Parathyroid adenoma (tissue), 2 donors: ENCODE measurements around the gene SOX8.

ENCODE experiments used
- H2AFZ ChIP-seq: fragments of 300-600 bp; sonication (generic); one replicate; pipeline ENCODE4 v1.7.0; 2017; ENCODE audit warnings: antibody characterized with exemption, mild to moderate bottlenecking
- H3K27ac ChIP-seq: fragments of 300-600 bp; sonication (generic); one replicate; pipeline ENCODE4 v1.7.0; 2017
- H3K27me3 ChIP-seq: fragments of 300-600 bp; sonication (generic); one replicate; pipeline ENCODE4 v1.7.0; 2017; ENCODE audit warnings: low read length; ENCODE audit not compliant: control insufficient read depth, insufficient read depth
- H3K36me3 ChIP-seq: fragments of 300-600 bp; sonication (generic); one replicate; pipeline ENCODE4 v1.7.0; 2017; ENCODE audit warnings: low read length; ENCODE audit not compliant: control insufficient read depth, insufficient read depth
- H3K4me1 ChIP-seq: fragments of 300-600 bp; sonication (generic); one replicate; pipeline ENCODE4 v1.7.0; 2017; ENCODE audit warnings: control low read depth
- H3K4me2 ChIP-seq: fragments of 300-600 bp; sonication (generic); one replicate; pipeline ENCODE4 v1.7.0; 2017; ENCODE audit warnings: low read length
- H3K4me3 ChIP-seq: fragments of 300-600 bp; sonication (generic); one replicate; pipeline ENCODE4 v1.7.0; 2017; ENCODE audit warnings: low read depth, low read length
- H3K79me2 ChIP-seq: fragments of 300-600 bp; sonication (generic); one replicate; pipeline ENCODE4 v1.7.0; 2017; ENCODE audit warnings: control low read depth
- H3K9ac ChIP-seq: fragments of 300-600 bp; sonication (generic); one replicate; pipeline ENCODE4 v1.7.0; 2017; ENCODE audit warnings: mild to moderate bottlenecking
- H3K9me3 ChIP-seq: fragments of 300-600 bp; sonication (generic); one replicate; pipeline ENCODE4 v1.7.0; 2017; ENCODE audit warnings: low read length; ENCODE audit not compliant: control insufficient read depth
- CTCF ChIP-seq: fragments of 300-600 bp; sonication (generic); IDR thresholded peaks from one replicate; pipeline ENCODE4 v1.7.0; 2017; ENCODE audit warnings: antibody characterized with exemption, mild to moderate bottlenecking
- donor health status: primary hyperparathyroidism.

SOX8 gene

GRCh38 chr16:1033128-1033679 is 51.6 kb downstream of the SOX8 start:
- H3K27ac ChIP-seq, result no peak overlapping the region
- no peak overlapping the region for H3K4me2 ChIP-seq
- H3K4me1 ChIP-seq, result no peaks in the 10 kb centered on the region
- no peaks in the 10 kb centered on the region for H3K27me3 ChIP-seq
- H3K4me3 ChIP-seq, result no peak overlapping the region
- H3K9me3 ChIP-seq, result no peaks in the 10 kb centered on the region
- no peak for TF ChIP-seq CTCF
- H3K79me2 ChIP-seq, result no peaks in the 10 kb centered on the region
- H3K36me3 ChIP-seq, result no peaks in the 10 kb centered on the region
- no peak overlapping the region for H3K9ac ChIP-seq
- H2AFZ ChIP-seq, result no peak overlapping the region

- TF ChIP-seq CTCF, result no peak
- Histone ChIP-seq H3K36me3 (no peaks in the 10 kb centered on the region), H3K27me3 (no peaks in the 10 kb centered on the region), H2AFZ (no peak overlapping the region), H3K79me2 (no peaks in the 10 kb centered on the region), H3K27ac (no peak overlapping the region), H3K4me1 (no peaks in the 10 kb centered on the region), H3K4me3 (no peak overlapping the region), H3K4me2 (no peak overlapping the region), H3K9ac (no peak overlapping the region), H3K9me3 (no peaks in the 10 kb centered on the region)
Observed at GRCh38 chr16:1034230-1035065, 52.9 kb downstream of the SOX8 start.

GRCh38 chr16:1035066-1035415 is 53.5 kb downstream of the SOX8 start:
- Histone ChIP-seq H3K36me3 (no peaks in the 10 kb centered on the region), H3K9me3 (no peaks in the 10 kb centered on the region), H3K9ac (no peak overlapping the region), H3K79me2 (no peaks in the 10 kb centered on the region), H3K4me3 (no peak overlapping the region), H2AFZ (no peak overlapping the region), H3K27me3 (no peaks in the 10 kb centered on the region), H3K27ac (no peak overlapping the region), H3K4me1 (no peaks in the 10 kb centered on the region), H3K4me2 (no peak overlapping the region)
- TF ChIP-seq CTCF, result no peak

GRCh38 chr16:1036166-1036565 is 54.6 kb downstream of the SOX8 start:
- H3K36me3 ChIP-seq, result no peaks in the 10 kb centered on the region
- no peak overlapping the region for H3K9ac ChIP-seq
- no peaks in the 10 kb centered on the region for H3K9me3 ChIP-seq
- H3K4me1 ChIP-seq, result no peaks in the 10 kb centered on the region
- no peaks in the 10 kb centered on the region for H3K27me3 ChIP-seq
- H2AFZ ChIP-seq, result no peak overlapping the region
- TF ChIP-seq CTCF, result no peak
- no peaks in the 10 kb centered on the region for H3K79me2 ChIP-seq
- no peak overlapping the region for H3K4me3 ChIP-seq
- H3K27ac ChIP-seq, result no peak overlapping the region
- H3K4me2 ChIP-seq, result no peak overlapping the region
